GM21576 (cell line): ENCODE results near the gene SLC6A9.

Experiments
- ATAC-seq: cut with Tn5 transposase; IDR thresholded peaks from one replicate; pipeline ENCODE4 v1.9.1; 2021; ENCODE audit warnings: mild to moderate bottlenecking, moderate library complexity; ENCODE audit not compliant: unreplicated experiment

Gene SLC6A9

DNA sequence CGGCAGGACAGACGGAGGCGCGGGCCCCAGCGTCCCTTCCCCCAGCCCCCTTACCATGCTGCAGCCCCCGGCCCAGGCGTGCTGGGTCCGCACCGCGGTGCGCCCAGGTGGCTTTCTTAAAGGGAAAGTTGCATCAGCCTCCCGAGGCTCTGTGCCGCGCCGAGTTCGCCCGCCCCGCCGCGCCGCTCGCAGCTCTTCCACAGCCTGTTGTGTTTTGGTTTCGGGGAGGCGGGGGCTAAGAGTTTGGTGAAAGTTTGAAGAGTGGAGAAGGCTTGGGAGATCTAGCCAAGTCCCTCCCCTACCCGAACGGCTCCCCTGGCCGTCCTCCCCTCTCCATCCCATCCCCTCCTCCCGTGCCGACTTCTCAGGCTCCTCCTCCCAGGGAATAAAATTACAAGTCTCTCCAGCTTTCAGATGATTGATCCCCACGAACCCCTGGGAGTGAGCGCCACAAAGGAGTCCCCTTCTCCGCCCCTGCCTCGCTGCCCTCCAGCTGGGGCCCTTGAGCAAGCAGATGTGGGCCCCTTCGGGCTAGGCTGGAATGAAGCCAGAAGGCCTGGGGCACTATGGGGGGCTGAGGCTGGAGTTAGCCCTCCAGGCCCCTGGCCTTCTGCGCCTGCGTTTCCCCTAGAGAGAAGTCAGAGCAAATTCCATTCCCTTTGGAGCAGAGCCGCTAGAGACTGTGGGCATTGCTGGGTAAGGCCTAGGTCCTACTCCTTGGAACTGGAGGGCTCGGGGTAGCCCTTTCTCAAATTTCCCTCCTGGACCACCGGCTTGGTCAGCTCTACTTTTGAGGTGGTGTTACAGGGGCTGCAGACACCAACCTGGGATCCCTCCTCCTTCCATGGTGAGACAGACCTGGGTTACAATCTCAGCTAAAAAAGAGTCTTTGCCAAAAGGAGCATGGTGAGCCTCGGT is at the start of gene SLC6A9:
TSS of gene SLC6A9 (minus strand) at position 211 of the 918 bp plus-strand sequence. CDS start 7,185 bp downstream, outside the sequence.
- ATAC-seq = no peak

DNA sequence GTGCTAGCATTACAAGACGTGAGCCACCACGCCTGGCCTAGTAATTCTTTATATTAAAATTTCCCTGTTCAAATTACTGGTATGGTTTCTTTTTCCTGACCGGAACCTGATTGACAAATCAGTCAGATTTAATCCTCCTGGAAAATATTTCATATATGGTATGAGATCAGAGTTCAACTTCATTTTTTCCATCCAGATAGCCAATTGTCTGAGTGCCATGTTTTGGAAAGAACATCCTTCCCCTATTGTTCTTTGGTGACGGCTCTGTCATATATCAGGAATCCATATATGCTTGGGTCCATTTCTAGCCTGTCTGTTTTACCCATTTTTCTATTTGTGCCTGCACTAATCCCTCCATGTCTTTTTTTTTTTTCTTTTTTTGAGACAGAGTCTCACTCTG is 48.3 kb upstream of the SLC6A9 start:
- ATAC-seq = no peak

DNA sequence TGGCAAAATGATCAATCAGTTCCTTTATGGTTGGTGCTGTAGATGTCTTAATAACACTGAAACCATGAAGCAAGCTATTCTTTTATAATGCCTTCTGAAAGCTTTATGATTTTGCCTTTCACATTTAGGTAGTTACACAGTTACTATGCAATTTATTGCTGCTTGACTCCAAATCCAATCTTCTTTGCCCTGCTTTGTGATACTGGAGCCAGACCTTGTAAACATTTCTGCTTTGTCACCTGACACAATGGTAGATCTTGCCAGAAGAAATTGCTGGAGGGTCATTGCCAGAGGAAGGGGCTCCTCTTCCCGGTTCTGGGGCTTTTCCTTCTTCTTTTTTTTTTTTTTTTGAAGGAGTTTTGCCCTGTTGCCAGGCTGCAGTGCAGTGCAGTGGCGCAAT is 46.8 kb upstream of the SLC6A9 start:
- ATAC-seq = no peak

DNA sequence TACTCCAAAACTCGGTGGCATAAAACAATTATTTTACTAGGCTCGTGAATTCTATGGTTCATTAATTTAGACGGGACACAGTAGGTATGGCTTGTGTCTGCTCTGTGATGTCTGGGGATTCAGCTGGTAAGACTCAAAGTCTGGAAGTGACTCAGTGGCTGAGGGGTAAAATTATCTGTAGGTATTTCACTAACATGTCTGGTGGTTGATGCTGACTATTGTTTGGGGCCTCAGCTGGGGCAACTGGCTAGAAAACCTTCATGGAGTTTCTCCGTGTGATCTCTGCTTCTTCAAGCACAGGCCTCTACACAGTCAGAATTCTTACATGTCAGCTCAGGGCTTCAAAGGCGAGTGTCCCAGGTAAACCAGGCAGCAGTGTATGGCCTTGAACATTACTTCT is 46.2 kb upstream of the SLC6A9 start:
- no peak for ATAC-seq

DNA sequence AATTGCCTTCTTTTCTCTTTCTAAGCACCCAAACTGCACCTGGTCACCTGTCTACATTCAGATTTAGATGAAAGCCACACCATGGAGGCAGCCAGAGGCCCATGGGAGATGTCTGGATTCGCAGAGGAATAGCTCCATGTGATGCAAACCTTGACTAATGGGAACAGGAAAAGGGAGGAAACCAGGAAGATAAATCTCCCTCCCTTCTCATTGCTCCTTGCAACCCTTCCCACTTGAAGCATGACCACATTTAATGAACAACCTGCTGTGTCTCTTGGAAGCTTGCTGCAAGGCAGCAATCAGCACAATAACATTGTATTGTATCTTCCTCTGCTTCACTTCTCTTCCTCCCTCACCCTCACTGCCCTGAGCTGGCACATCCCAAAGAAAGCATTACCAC is 44.8 kb upstream of the SLC6A9 start:
- no peak for ATAC-seq

DNA sequence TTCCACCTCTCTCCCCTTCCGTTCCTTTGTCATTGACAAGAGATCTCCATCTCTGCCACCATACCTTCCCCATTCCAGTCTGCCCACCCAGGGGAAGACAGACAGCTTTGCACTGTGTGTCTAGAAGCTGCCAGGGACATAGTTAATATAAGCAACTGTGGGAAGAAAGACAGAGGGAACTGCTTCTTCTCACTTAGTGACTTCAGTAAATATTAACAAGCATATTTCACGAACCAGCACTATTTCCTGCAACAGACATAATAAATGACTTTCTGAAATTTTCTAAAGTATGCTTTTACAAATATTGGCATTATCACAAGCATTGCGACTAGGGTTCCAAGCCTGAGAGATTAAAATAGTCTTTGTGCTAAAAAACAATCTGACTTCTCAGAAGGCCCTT is 43.2 kb upstream of the SLC6A9 start:
- no peak for ATAC-seq

DNA sequence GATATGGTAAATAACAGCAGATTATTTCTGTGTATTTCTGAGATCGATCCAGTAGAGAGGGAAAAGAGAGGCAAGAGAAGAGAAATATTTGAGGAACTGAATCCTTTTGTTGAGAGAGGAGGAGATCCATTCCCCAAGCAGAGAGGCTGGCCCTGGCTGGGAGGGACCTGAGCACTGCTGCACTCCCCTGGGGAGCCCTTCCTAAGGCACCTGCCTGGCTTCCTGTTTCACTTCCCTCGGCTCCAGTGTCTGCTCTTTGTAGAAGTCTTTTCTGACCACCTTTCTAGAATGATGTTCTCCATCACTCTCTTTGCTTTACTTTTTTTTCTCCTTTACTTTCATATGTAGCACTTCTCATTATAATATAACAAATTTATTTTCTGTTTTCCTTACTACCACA is 42.3 kb upstream of the SLC6A9 start:
- ATAC-seq = no peak

DNA sequence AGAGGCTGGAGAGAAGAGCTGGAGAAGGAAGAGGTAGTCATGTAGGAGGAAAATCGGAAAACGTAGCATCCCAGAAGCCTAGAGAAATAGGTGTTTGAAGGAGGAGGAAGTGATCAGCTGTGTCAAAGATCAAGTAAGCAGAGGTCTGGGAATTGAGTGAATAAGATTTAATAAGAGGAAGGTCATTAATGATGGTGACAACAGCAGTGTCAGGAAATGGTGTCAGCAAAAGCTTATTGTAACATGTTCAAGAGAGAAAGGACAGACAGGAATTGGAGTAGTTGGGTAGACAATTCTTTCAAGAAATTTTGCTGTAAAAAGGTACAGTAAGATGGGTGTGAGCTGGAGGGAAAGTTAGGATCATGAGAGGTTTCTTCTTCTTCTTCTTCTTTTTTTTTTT is 41.6 kb upstream of the SLC6A9 start:
- ATAC-seq = no peak

DNA sequence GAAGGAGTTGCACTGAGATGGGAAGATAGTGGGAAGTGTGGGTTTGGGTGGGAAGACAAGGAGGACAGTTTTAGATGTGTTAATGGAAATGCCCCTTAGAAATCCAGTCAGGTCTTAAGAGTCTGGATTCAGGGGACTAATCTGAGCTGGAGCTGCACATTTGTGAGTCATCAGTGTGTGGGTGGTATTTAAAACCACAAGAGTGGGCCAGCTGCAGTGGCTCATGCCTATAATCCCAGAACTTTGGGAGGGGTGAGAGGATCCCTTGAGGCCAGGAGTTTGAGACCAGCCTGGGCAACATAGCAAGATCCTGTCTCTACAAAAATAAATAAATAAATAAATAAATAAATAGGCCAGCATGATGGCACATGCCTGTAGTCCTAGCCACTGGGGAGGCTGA is 40.9 kb upstream of the SLC6A9 start:
- no peak for ATAC-seq

DNA sequence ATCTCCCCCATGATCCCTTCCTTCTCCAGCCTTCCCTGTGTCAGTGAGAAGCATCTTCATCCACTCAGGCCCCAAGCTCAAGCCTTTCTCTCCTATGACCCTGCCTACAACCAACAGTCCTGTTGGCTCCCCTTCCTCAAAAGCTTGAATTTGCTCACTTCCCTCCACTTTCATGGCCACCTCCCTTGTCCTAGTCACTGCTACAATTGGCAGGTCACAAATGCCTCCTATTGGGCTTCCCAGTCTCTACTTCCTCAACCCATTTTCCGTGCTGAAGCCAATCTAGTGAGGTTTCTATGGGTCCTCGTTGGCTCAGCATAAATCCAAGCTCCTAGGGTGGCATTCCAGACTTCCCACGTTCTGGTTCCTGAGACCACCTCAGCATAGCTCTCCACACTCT is 40.2 kb upstream of the SLC6A9 start:
- no peak for ATAC-seq

DNA sequence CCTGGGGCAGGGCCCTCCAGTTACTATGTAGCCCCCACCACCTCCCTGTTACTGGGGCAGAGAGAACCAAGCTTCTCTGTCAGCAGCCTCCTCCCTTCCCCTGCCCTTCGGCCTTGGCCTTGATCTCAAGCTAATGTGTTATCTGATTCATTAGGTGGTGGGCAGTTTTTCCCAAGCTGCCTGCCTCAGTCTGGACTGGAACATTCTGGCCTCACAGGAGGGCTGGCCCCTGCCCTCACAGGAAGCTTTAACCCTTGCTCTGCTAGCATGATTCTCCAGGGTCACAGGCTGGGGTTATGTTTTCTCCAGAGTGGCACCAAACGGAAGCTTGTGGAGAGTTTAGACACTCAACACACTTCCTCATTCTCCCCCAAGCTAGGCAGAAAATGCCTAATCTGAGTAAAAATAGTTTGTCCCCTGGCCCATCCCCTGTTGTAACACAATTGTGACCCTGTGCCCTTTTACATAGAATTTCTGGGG is 37.2 kb upstream of the SLC6A9 start:
- ATAC-seq = no peak

DNA sequence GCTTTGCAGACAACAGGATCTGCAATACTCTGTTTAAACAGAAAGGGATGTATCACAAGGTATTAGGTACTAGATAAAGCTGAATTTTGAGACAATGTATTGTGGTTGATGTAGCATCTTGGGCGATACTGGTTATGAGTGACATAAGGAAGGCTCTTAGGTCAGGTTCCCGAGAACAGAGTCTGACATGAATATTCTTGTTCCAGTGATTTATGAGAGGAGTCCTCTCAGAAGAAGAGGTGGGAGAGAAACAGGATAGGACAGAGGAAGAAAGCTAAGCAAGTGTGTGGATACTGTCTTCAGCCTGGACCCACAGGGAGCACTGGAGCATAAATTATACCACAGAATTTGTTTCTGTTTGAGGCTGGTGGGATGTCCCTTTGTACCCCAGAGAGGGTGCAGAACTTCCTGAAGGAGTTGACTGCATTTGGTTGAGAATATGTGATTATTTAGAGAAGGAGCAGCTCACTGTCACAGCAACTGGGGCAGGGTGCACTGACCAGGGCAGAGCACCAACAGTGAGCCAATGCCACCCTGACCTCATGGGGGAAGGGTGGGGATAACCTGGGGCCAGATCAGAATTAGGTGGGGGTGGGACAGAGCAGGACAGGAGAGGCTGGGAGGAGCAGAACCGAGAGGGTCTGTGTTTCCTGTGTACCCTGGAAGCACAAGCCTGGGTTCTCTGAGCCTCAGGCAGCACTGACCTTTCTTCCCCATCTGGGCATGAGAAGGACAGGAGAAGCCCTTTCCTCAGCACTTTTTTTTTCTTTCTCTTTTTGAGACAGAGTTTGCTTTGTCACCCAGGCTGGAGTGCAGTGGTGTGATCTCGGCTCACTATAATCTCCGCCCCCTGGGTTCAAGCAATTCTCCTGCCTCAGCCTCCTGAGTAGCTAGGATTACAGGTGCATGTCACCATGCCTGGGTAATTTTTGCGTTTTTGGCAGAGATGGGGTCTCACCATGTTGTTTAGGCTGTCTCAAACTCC is 36.3 kb upstream of the SLC6A9 start:
- ATAC-seq = no peak

DNA sequence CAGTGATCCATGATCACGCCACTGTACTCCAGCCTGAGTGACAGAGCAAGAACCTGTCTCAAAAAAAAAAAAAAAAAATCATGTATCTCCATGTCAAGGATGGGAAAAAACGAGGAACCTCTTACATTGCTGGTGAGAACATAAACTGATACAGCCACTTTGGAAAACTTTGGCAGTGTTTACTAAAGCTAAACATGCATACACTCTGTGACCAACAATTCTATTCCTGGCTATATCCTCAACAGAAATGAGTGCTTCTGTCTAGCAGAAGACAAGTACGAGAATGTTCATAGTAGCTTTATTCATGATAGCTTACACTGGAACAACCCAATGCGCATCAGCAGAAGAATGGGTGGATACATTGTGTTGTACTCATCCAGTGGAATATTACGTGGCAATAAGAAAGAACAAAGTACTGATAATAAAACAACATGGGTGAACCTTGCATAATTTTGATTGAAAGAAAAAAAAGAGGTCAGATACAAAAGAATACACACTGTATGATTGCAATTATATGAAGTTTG is 31.5 kb upstream of the SLC6A9 start:
- no peak for ATAC-seq

DNA sequence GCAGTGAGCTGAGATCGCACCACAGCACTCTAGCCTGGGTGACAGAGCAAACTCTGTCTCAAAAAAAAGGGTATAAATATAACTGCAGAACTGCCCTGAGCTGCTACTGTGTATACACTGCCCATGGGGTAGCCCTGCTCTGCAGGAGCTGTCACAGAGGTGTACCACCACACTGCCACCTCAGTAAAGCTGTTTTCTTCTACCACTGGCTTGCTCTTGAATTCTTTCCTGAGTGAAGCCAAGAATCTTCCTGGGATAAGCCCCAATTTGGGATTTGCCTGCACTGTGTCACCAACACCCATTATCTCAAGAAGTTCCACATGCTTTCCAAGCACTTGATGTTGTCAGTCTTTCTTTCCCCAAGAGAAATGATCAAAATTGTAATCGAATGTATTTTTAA is 30.6 kb upstream of the SLC6A9 start:
- ATAC-seq = no peak

DNA sequence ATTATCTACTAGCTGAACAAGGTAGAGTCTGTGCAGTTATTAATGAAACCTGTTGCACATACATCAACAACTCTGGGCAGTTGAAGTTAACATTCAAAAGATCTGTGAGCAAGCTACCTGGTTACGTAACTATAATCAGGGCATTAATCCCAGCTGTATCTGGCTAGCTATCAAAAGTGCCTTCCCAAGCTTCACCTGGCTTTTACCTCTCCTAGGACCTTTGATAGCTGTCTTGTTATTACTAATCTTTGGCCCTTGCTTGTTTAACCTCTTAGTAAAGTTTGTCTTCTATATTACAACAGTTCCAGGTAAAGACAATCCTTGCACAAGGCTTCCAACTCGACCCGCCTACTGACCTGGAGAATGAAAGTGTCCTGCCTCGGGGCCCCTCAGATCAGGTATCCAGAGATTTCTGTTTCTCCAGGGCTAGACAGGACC is 29.6 kb upstream of the SLC6A9 start:
- no peak for ATAC-seq

DNA sequence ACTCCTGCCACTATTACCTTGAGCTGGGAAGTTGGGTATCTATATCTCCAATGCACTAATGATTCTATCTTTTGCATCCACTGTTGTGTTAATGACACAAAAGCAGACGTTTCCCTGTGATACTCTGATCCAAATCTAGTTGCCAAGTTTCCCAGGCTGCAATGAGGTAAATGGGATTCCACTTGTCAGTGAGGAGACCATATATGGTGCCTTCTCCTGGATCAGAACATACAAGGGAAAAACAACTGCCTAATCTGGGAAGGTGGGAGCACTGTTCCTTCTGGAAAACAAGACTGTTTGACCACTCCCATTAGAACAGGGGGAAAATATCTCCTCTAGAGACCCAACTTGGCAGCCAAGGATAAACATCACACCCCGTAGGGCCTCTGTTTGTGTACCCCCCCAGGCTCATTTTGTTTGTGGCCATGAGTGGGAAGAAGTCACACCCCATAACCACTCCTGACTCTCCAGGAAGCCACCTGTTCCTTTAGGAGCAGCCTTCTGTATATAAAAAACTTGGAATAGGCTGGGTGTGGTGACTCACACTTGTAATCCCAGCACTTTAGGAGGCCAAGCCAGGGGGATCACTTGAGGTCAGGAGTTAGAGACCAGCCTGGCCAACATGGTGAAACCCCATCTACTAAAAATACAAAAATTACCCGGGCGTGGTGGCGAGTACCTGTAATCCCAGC is 28.5 kb upstream of the SLC6A9 start:
- no peak for ATAC-seq

DNA sequence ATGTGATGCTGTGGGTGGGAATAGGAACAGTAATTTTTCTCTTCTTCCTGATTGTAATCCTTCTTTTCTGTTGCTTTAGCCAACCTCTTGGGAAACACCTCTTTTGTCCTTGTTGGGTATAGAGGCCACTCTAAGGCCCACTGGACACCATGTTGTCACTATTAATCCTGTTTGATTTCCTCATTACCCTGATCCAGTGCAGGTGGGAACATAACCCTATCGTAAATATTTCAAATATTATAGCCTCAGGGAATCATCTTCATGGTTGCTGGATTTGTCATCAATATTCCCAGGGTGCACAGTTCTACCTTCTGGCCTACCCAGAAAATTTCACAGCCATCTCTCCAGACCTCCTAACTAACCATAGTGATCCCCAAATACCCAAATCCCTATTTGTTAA is 27.9 kb upstream of the SLC6A9 start:
- no peak for ATAC-seq

DNA sequence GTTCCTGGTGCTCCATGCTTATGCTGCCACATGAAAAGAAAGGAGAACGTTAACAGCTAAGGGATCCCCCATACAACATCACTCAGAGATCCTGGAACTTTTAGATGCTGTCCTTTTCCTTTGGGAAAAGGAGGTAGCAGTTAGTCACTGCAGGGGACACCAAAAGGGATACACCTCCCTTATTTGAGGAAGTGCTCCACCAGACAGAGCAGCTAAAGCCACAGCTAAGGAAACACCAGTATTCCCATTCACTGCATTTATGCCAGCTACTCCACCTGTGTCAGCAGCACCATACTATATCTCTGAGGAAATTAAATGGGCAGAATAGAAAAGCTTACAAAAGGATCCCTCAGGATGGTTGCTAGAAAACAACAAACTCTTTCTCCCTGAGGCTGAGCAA is 26.0 kb upstream of the SLC6A9 start:
- no peak for ATAC-seq

DNA sequence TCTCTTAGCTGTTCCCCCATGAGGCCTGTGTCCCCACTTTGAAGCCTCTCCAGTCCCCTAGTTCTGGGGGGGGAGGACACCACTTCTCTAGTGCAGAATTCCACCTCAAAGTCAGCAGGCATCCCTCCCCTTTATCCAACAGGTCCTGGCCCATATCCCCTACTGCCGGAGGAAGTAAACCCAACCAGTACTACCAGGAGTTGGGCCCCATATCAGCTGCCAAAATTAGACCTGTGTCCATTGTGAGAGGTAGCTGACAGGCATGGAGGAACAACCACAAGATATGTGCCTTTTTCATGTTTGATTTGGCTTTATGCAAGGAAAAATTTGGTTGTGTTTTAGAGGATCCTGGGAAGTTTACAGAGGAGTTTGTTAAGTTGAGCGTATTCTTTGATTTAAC is 22.1 kb upstream of the SLC6A9 start:
- ATAC-seq = no peak

DNA sequence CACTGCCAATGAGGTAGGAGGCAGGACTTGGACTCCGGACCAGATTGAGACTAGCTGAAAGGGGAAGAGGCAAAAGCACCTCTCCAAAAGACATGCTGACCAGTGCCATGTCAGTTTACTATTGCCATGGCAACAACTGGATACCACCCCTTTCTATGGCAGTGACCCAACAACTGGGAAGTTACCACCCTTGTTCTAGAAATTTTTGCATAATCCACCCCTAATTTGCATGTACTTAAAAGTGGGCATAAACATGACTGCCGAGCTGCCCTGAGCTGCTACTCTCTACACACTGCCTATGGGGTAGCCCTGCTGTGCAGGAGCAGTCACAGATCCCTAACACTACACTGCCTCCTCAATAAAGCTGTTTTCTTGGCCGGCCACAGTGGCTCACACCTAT is 19.0 kb upstream of the SLC6A9 start:
- ATAC-seq = no peak

DNA sequence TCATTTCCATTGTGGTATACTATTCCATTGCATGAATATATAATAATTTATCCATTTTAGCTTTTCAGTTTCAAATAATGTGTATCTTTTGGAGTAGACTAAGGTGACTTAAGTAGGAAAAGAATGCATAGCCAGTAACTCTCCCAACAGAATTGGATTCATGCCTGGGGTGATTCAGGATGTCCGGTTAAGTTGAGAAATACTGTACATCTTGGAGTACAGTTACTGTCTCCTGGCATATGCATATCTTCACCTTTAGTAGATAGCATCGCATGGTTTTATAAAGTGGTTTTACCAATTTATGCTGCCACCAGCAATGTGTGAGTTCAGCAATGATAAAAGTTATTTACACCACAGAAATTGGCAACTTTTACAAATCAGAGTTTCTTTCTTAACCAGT is 18.6 kb upstream of the SLC6A9 start:
- no peak for ATAC-seq
